AG04449 (cell line): Measurements from ENCODE around the gene BST1.

Experiments
- CTCF ChIA-PET: fragments of 350-600 bp; formaldehyde crosslinking; extraction: SDS; loops from one replicate; lab custom pipeline; 2021; ENCODE audit warnings: antibody characterized with exemption; lab: Yijun Ruan, JAX
- POLR2A ChIA-PET: fragments of 400-600, 350-600 bp; formaldehyde crosslinking; extraction: SDS; loops from one replicate; lab custom pipeline; 2020; ENCODE audit warnings: antibody characterized with exemption, inconsistent platforms; lab: Yijun Ruan, JAX
- DNase-seq: peaks from one replicate; pipeline ENCODE4 v3.0.0-alpha.2; 2010; ENCODE audit warnings: low read depth, low spot score
- H3K4me3 ChIP-seq: 2 replicates; pipeline ENCODE4 v1.5.1; 2011; ENCODE audit warnings: low read depth, mild to moderate bottlenecking, control low read depth, low read length
- TF ChIP-seq, protein P1 (sequence below): IDR thresholded peaks from one replicate; pipeline ENCODE4 v1.5.1; 2011; ENCODE audit warnings: mild to moderate bottlenecking, moderate library complexity, low read length, control low read depth, inconsistent platforms; ENCODE audit not compliant: insufficient read depth; ENCODE audit errors: missing control alignments

BST1 gene

GRCh38 chr4:15688051-15688450 is 14.8 kb upstream of the BST1 start:
- TF ChIP-seq, protein P1, sequence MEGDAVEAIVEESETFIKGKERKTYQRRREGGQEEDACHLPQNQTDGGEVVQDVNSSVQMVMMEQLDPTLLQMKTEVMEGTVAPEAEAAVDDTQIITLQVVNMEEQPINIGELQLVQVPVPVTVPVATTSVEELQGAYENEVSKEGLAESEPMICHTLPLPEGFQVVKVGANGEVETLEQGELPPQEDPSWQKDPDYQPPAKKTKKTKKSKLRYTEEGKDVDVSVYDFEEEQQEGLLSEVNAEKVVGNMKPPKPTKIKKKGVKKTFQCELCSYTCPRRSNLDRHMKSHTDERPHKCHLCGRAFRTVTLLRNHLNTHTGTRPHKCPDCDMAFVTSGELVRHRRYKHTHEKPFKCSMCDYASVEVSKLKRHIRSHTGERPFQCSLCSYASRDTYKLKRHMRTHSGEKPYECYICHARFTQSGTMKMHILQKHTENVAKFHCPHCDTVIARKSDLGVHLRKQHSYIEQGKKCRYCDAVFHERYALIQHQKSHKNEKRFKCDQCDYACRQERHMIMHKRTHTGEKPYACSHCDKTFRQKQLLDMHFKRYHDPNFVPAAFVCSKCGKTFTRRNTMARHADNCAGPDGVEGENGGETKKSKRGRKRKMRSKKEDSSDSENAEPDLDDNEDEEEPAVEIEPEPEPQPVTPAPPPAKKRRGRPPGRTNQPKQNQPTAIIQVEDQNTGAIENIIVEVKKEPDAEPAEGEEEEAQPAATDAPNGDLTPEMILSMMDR: no peak
- POLR2A ChIA-PET: no interaction called here
- CTCF ChIA-PET: interaction anchor here (0.9 to 1.3 kb wide), 3 partner anchors 9 to 208 kb away, joined by 3 to 4 read pairs (median 3); no protein-coding TSS in a partner anchor
- no peak overlapping the region for H3K4me3 ChIP-seq
- DNase-seq: no peak

GRCh38 chr4:15689540-15689939 is 13.3 kb upstream of the BST1 start:
- DNase-seq: no peak

DNA sequence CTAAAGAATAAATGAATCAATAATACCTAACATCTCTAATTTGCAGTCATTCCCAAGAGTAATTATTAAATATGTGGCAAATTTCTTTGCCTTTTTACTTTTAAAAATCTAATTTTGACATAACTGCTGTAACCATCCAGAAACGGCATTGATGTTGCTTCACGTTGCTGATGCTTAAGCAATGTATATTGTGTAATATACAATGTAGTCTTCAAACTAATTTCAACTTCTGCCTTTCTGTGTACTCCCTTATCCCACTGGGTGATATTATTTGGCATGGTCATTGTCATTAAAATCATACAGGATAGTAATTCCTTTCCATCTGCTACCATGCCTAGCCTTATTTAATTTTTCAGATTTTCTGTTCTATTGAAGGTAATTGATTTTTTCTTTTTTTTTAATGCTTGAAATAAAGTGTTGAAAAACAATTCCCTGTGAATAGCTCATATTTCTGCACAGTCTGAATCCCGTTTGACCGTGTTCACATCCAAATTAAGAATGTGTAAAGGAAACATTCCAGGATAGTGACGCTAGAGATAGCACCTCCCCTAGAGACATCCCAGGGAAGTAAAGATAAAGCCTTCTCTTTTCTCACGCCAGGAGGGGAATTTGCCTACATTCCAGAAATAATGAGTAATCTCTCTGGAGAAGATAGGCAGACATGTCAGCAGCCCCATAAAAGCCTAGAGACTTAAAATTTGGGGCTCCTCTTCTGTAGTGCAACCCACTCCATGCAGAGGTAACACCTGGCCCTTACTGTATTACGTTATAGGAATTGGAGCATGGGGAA is 12.7 kb upstream of the BST1 start:
- POLR2A ChIA-PET: interaction anchor here (0.6 kb wide), 1 partner anchor 9 kb away, joined by 4 read pairs; the partner anchor contains the start of gene FAM200B
- TF ChIP-seq, protein P1: no peak
- peak; percentile 94 for DNase-seq
- CTCF ChIA-PET: no interaction called here
- no peak overlapping the region for H3K4me3 ChIP-seq

More at GRCh38 chr4:15689540-15689939, 13.3 kb upstream of the BST1 start:
- ChIA-PET CTCF (interaction anchor here (0.8 to 1.3 kb wide), 2 partner anchors 10 to 40 kb away, joined by 3 to 4 read pairs; no protein-coding TSS in a partner anchor), POLR2A (no interaction called here)
- TF ChIP-seq, protein P1: no peak
- no peak overlapping the region for H3K4me3 ChIP-seq

DNA sequence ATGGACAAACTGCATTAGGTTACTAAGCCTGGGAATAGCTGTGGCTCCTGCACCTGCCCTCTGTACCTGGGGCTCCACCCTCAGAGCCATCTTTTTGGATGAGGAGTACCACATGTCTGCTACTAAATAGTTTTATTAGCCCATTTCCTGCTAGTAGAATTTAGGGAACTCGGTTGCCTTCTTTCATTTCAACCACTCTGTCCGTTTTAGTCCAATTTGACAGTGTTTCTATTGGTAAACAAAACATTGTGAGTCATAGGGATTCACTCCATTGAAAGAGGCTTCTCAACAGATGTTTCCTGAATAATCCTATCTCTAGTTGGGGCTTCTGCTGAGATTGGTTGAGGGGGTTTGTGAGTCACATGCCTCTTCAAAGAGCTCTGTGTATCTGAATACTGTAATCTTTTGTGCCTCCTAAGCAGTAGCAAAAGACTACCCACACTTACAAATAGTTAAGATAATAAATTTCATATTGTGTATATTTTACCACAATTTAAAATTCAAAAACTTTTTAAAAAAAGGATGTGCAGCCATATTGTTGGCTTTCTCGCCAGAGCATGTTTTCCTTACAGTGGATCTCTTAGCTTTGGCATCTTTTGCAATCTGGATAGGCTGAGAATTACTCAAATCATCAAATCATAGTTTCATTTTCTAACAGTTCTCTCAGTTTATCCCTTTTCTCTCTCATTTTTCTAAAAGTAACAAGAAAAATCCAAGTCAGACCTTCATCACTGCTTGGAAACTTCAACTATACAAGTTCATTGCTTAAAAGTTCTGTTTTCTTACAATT is 11.3 kb upstream of the BST1 start:
- no peak overlapping the region for H3K4me3 ChIP-seq
- ChIA-PET CTCF (interaction anchor here (1.3 kb wide), 1 partner anchor 11 kb away, joined by 4 read pairs; the partner anchor contains the start of gene BST1), POLR2A (no interaction called here)
- TF ChIP-seq, protein P1: no peak
- DNase-seq: no peak

DNA sequence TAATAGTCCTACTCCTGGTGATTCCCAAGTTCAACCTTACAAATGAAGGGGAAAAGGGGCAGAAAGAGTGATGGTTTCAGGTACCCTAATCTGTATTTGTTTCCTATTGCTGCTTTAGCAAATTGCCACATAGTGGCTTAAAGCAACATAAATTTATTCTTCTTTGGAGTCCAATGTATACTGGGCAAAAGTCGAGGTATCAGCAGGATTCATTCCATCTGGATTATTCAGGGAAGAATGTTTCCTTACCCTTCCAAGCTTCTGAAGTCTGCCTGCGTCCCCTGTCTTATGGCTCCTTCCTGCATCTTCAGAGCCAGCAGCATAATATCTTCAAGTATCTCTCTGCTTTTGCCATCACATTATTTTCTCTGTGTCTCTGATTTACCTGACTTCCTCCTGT is 10.3 kb upstream of the BST1 start:
- TF ChIP-seq, protein P1: no peak
- no peak overlapping the region for H3K4me3 ChIP-seq
- no peak for DNase-seq
- ChIA-PET CTCF (interaction anchor here (1.3 to 1.4 kb wide), 3 partner anchors 10 to 213 kb away, joined by 3 to 4 read pairs (median 3); partner anchors contain the start of gene BST1), POLR2A (no interaction called here)
